H1 (cell line): ENCODE measurements around the gene SLK. TPM values are rescaled to one million over a fixed set of nuclear protein-coding genes. Genes with fewer than 3 reads are reported as not detected.

ENCODE experiments used
- CTCF ChIA-PET: fragments of 300-600 bp; sonication (Branson Sonifier 250); formaldehyde crosslinking; loops from one replicate; lab custom pipeline; 2021; ENCODE audit not compliant: partially characterized antibody; lab: Charles Lee
- POLR2A ChIA-PET: fragments of 300-600 bp; sonication (Branson Sonifier 250); formaldehyde crosslinking; loops from one replicate; lab custom pipeline; 2021; ENCODE audit warnings: inconsistent platforms; ENCODE audit not compliant: partially characterized antibody; lab: Charles Lee
- DNase-seq, 2 experiments: peaks; one replicate each; pipeline versions ENCODE4 v3.0.0 to v3.0.0-alpha.2; 2010 to 2022; ENCODE audit warnings: low spot score in 2 of 2, low read depth in 1 of 2, mixed read lengths in 1 of 2
- FAIRE-seq: peaks from 2 replicates; lab custom pipeline; 2011; peaks lifted over from hg19 to GRCh38; lab: Jason Lieb, UNC
- H2AFZ ChIP-seq: 2 replicates; pipeline ENCODE4 v1.8.1; 2012; ENCODE audit warnings: low read length, inconsistent platforms
- H2AK5ac ChIP-seq: 2 replicates; pipeline ENCODE4 v1.6.1; 2013; ENCODE audit warnings: low read depth, low read length
- H2BK120ac ChIP-seq: replicated peaks from 2 replicates; pipeline ENCODE3; 2013; ENCODE audit warnings: low read depth, low read length, inconsistent platforms
- H2BK12ac ChIP-seq: 2 replicates; pipeline ENCODE4 v1.6.1; 2013; ENCODE audit warnings: low read depth, low read length
- H2BK15ac ChIP-seq: 2 replicates; pipeline ENCODE4 v1.6.1; 2013; ENCODE audit warnings: low read length
- H2BK20ac ChIP-seq: 2 replicates; pipeline ENCODE4 v1.6.1; 2013; ENCODE audit warnings: low read length
- H2BK5ac ChIP-seq: 2 replicates; pipeline ENCODE4 v1.6.1; 2013; ENCODE audit warnings: low read depth, low read length
- H3K14ac ChIP-seq: 2 replicates; pipeline ENCODE4 v1.6.1; 2013; ENCODE audit warnings: inconsistent platforms; ENCODE audit not compliant: insufficient read length
- H3K18ac ChIP-seq: 2 replicates; pipeline ENCODE4 v1.6.1; 2013; ENCODE audit warnings: low read length; ENCODE audit errors: extremely low read depth
- H3K23ac ChIP-seq: 2 replicates; pipeline ENCODE4 v1.6.1; 2013; ENCODE audit warnings: inconsistent platforms; ENCODE audit not compliant: insufficient read length
- H3K23me2 ChIP-seq: 2 replicates; pipeline ENCODE4 v1.6.1; 2013; ENCODE audit warnings: low read depth, low read length
- H3K27ac ChIP-seq: 2 replicates; pipeline ENCODE4 v1.6.1; 2011; ENCODE audit warnings: low read depth, low read length, inconsistent platforms
- H3K27me3 ChIP-seq, 4 experiments: replicated peaks in 1 of 4; 1 replicate in 1 of 4; 2 replicates in 3 of 4; pipeline versions ENCODE4 v1.6.1 to v1.8.1; 2011 to 2013; ENCODE audit warnings: low read length in 3 of 4, mild to moderate bottlenecking in 3 of 4, inconsistent platforms in 2 of 4, mixed read lengths in 2 of 4, moderate library complexity in 1 of 4; ENCODE audit not compliant: control insufficient read depth in 3 of 4, insufficient read depth in 3 of 4; ENCODE audit errors: extremely low read depth in 1 of 4
- H3K36me3 ChIP-seq, 4 experiments: 2 replicates each; pipeline versions ENCODE4 v1.6.1 to v1.8.1; 2011 to 2013; ENCODE audit warnings: mild to moderate bottlenecking in 4 of 4, low read length in 3 of 4, moderate library complexity in 2 of 4, control low read depth in 1 of 4, inconsistent platforms in 1 of 4; ENCODE audit not compliant: insufficient read depth in 4 of 4, control insufficient read depth in 2 of 4
- H3K4ac ChIP-seq: replicated peaks from 2 replicates; pipeline ENCODE3; 2013; ENCODE audit warnings: low read length, low read depth, mixed read lengths, inconsistent platforms; ENCODE audit not compliant: insufficient read length
- H3K4me1 ChIP-seq, 4 experiments: replicated peaks in 1 of 4; 1 replicate in 1 of 4; 2 replicates in 3 of 4; pipeline versions ENCODE4 v1.6.1 to v1.8.1; 2011 to 2013; ENCODE audit warnings: low read length in 3 of 4, inconsistent platforms in 2 of 4, mixed read lengths in 1 of 4; ENCODE audit not compliant: insufficient read depth in 4 of 4, control insufficient read depth in 3 of 4
- H3K4me2 ChIP-seq, 2 experiments: 2 replicates each; pipeline versions ENCODE4 v1.6.1 to v1.8.1; 2011 to 2013; ENCODE audit warnings: low read depth in 2 of 2, low read length in 2 of 2, control low read depth in 1 of 2, inconsistent platforms in 1 of 2, mild to moderate bottlenecking in 1 of 2; ENCODE audit not compliant: insufficient read depth in 1 of 2
- H3K4me3 ChIP-seq, 4 experiments: fragments of 200-600, 300-600 bp in 1 of 4; sonication (generic), shearing (Covaris generic), sonication (Bioruptor Twin) in 1 of 4; 2 replicates each; pipeline versions ENCODE4 v1.5.1 to v1.8.1; 2011 to 2016; ENCODE audit warnings: low read length in 4 of 4, low read depth in 3 of 4, control low read depth in 2 of 4, inconsistent platforms in 2 of 4, mild to moderate bottlenecking in 2 of 4, mixed read lengths in 1 of 4, moderate library complexity in 1 of 4; ENCODE audit not compliant: insufficient read depth in 2 of 4; ENCODE audit errors: extremely low read depth in 1 of 4
- H3K56ac ChIP-seq: replicated peaks from 2 replicates; pipeline ENCODE3; 2013; ENCODE audit warnings: low read depth, mild to moderate bottlenecking, mixed read lengths, low read length, inconsistent platforms; ENCODE audit not compliant: insufficient read length
- H3K79me1 ChIP-seq: 2 replicates; pipeline ENCODE4 v1.6.1; 2013; ENCODE audit warnings: low read depth, low read length, control low read depth
- H3K79me2 ChIP-seq, 2 experiments: 2 replicates each; pipeline versions ENCODE4 v1.6.1 to v1.8.1; 2012 to 2013; ENCODE audit warnings: low read length in 2 of 2, mild to moderate bottlenecking in 2 of 2, inconsistent platforms in 1 of 2; ENCODE audit not compliant: insufficient read depth in 2 of 2, control insufficient read depth in 1 of 2
- H3K9ac ChIP-seq, 4 experiments: replicated peaks in 1 of 4; 1 replicate in 1 of 4; 2 replicates in 3 of 4; pipeline versions ENCODE4 v1.6.1 to v1.8.1; 2011 to 2013; ENCODE audit warnings: low read depth in 3 of 4, low read length in 3 of 4, control low read depth in 2 of 4, mild to moderate bottlenecking in 2 of 4, moderate library complexity in 2 of 4, inconsistent platforms in 1 of 4; ENCODE audit errors: extremely low read depth in 1 of 4
- H3K9me3 ChIP-seq, 2 experiments: 2 replicates each; pipeline versions ENCODE4 v1.6.1 to v1.8.1; 2012 to 2013; ENCODE audit warnings: mild to moderate bottlenecking in 2 of 2, moderate library complexity in 2 of 2, control low read depth in 1 of 2, inconsistent platforms in 1 of 2, low read depth in 1 of 2, low read length in 1 of 2, mixed read lengths in 1 of 2; ENCODE audit not compliant: insufficient read depth in 2 of 2
- H4K20me1 ChIP-seq, 2 experiments: replicated peaks in 1 of 2; 2 replicates each; pipeline versions ENCODE3 to v1.8.1; 2011 to 2013; ENCODE audit warnings: inconsistent platforms in 2 of 2, low read length in 2 of 2, mild to moderate bottlenecking in 1 of 2; ENCODE audit not compliant: insufficient read depth in 2 of 2, control insufficient read depth in 1 of 2
- H4K5ac ChIP-seq: 2 replicates; pipeline ENCODE4 v1.6.1; 2013; ENCODE audit warnings: low read length, low read depth, mixed read lengths, inconsistent platforms; ENCODE audit not compliant: insufficient read length
- H4K8ac ChIP-seq: 2 replicates; pipeline ENCODE4 v1.8.0; 2013; ENCODE audit warnings: mild to moderate bottlenecking, moderate library complexity, low read length, inconsistent platforms; ENCODE audit not compliant: insufficient read depth; ENCODE audit errors: extremely low read depth
- H4K91ac ChIP-seq: replicated peaks from 2 replicates; pipeline ENCODE3; 2013; ENCODE audit warnings: low read length, mixed read lengths, inconsistent platforms; ENCODE audit not compliant: insufficient read length
- MAX ChIP-seq: IDR thresholded peaks from 2 replicates; pipeline ENCODE4 v1.6.1; 2012; ENCODE audit warnings: inconsistent platforms
- SAP30 ChIP-seq: fragments of 300-600 bp; sonication (generic); IDR thresholded peaks from 2 replicates; pipeline ENCODE4 v1.7.1; 2012; ENCODE audit warnings: low read length, moderate library complexity, mild to moderate bottlenecking, inconsistent platforms; ENCODE audit not compliant: insufficient read depth, insufficient replicate concordance
- WGBS, 2 experiments: shearing (Covaris generic) in 1 of 2; methylation state at CpG; one replicate each; pipeline versions ENCODE4 v1.1.6 to v1.1.7; 2013 to 2015; ENCODE audit warnings: low lambda C conversion rate in 2 of 2, mixed read lengths in 2 of 2, inconsistent platforms in 1 of 2, low coverage in 1 of 2, missing lambda C conversion rate in 1 of 2; ENCODE audit not compliant: insufficient replicate concordance in 2 of 2, insufficient coverage in 1 of 2, insufficient read length in 1 of 2; ENCODE audit errors: extremely low coverage in 1 of 2, missing lambda C conversion rate in 1 of 2; 5-methylcytosine and 5-hydroxymethylcytosine counted together
- polyA plus RNA-seq, 7 experiments: library from polyadenylated mRNA; depleted of rRNA in 3 of 7; stranded (reverse) in 5 of 7; unstranded in 2 of 7; fragments of >200 nt in 5 of 7; fragments of 200-250 nt in 2 of 7; gene quantifications; 1 replicate in 5 of 7; 2 replicates in 1 of 7; 4 replicates in 1 of 7; pipeline versions ENCODE4 v1.2.1 to v1.2.3, GENCODE V29; 2011 to 2013; ENCODE audit warnings: missing spikeins in 2 of 7, mixed read lengths in 2 of 7
- total RNA-seq: library from RNA; stranded (reverse); fragmentation: NEBNext Ultra II Directional; extraction: Animal tissue kit (Norgen Biotek cat#: 25700); gene quantifications from 2 replicates; pipeline ENCODE4 v1.2.1, GENCODE V29; 2021

SLK gene
- total and polyA plus RNA-seq, 2 of the 8 experiments (the other 6 are each of a cell fraction or from before 2014, with no cell fraction given) = 2.7 to 18.3 TPM

DNA sequence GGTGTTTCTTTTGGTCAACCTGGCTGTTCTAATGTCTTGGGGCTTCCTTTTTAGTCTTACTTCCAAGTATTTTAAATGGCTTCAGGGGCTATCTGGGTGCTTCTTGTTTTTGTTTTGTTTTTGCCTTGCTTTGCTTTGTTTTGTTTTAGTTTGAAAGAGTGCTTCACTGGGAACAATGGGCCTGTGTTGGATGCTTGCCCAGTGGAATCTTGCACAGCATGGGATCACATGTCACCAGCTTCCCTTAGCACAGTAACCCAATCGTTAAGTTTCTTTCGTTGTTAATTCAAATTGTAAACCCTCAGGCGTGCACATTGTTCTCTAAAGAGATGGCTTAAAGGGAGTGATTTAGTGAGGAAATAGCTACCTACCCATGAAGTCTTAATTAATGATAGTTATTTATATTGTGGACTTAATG lies 109.8 kb downstream of the SLK start:
- H4K5ac ChIP-seq = no peak overlapping the region
- peak overlapping the region in 1 of 4 experiments; percentile 17; a peak in 2 of 8 replicates for H3K4me3 ChIP-seq
- no peak overlapping the region for H2BK15ac ChIP-seq
- CTCF ChIA-PET = interaction anchor here (1.3 to 3.2 kb wide), 2 partner anchors 20 to 45 kb away, joined by 4 to 16 read pairs; partner anchors contain the start of gene SFR1
- 0 out of 2 replicates have a peak overlapping the region, but pooled peaks have one; percentile 53 for H3K27ac ChIP-seq
- H2AFZ ChIP-seq = no peak overlapping the region
- H3K4ac ChIP-seq = no peak overlapping the region
- H2BK120ac ChIP-seq = no peak overlapping the region
- H3K4me2 ChIP-seq = peak overlapping the region; percentile 11 to 47; a peak in 2 of 4 replicates
- H4K91ac ChIP-seq = no peak overlapping the region
- no peak overlapping the region for H3K56ac ChIP-seq
- H3K27me3 ChIP-seq = no peaks in the 10 kb centered on the region
- no peaks in the 10 kb centered on the region for H4K20me1 ChIP-seq
- H3K18ac ChIP-seq = no peak overlapping the region
- no peaks in the 10 kb centered on the region for H3K23me2 ChIP-seq
- H4K8ac ChIP-seq = no peak overlapping the region
- H2BK20ac ChIP-seq = no peak overlapping the region
- WGBS, 2 experiments = 26% methylated on average over 3 of the region's 3 CpGs; no CpG with 5 or more reads in 1 of the 2 experiments
- H2BK12ac ChIP-seq = peak overlapping the region; percentile 45; the same call in 1 of the 2 replicates
- no peaks in the 10 kb centered on the region for H3K79me2 ChIP-seq
- H2AK5ac ChIP-seq = no peak overlapping the region
- H3K79me1 ChIP-seq = no peaks in the 10 kb centered on the region
- H3K36me3 ChIP-seq = no peaks in the 10 kb centered on the region
- no peak overlapping the region for H3K14ac ChIP-seq
- peak; percentile 93 for FAIRE-seq
- no peak overlapping the region for H3K9ac ChIP-seq
- H3K4me1 ChIP-seq = peaks cover 6 to 10% (median 8%) of the 10 kb centered on the region in 4 experiments
- no peak overlapping the region for H2BK5ac ChIP-seq
- peak in 1 of 2 experiments; percentile 50 for DNase-seq
- no peak overlapping the region for H3K23ac ChIP-seq
- no peaks in the 10 kb centered on the region for H3K9me3 ChIP-seq
- POLR2A ChIA-PET = interaction anchor here (1.0 to 2.7 kb wide), 4 partner anchors 9 to 46 kb away, joined by 3 to 13 read pairs (median 4); partner anchors contain the start of gene SFR1
- TF ChIP-seq SAP30 (no peak), MAX (peak; percentile 6; the same call in 1 of the 2 replicates)
